ENCODE results near the gene PTAFR. TPM values are rescaled to one million over a fixed set of nuclear protein-coding genes. Genes with fewer than 3 reads are reported as not detected.

Gene PTAFR
- total RNA-seq, 1 donor from 2014 or later, result 0.19 TPM

DNA sequence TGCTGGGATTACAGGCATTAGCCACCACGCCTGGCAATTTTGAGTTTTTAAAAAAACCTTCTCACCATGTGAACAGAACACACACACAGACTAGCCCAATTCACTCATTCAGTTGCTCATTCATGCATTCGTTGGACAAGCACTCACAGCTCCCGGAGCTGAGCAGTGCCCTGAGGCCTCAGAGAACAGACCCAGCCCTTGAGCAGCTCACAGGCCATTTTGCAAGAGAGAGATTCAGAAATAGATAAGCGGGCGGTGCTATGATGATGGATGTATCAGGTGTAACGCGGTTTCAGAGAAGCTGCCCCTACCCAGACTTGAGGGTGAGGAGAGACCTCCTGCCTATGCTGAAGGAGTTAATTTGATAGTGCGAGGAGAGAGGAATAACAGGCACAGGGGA lies 18.6 kb downstream of the PTAFR start:
- H3K9me3 Mint-ChIP-seq (ENCODE audit: low read depth), result no peaks in the 10 kb centered on the region
- DNase-seq (ENCODE audit: low spot score, unreplicated experiment), result no peak
- no peak overlapping the region for H3K27ac Mint-ChIP-seq
- H3K36me3 Mint-ChIP-seq (ENCODE audit: insufficient read depth), result no peaks in the 10 kb centered on the region
- TF ChIP-seq CTCF (IDR thresholded peaks at IDR 0.05; ENCODE audit: unreplicated experiment), result no peak
- peaks cover 5% of the 10 kb centered on the region for H3K4me1 Mint-ChIP-seq (ENCODE audit: low read depth)
- H3K4me3 Mint-ChIP-seq (ENCODE audit: low read depth), result no peak overlapping the region
- H3K27me3 Mint-ChIP-seq, result no peaks in the 10 kb centered on the region

- Mint-ChIP-seq H3K4me1 (ENCODE audit: low read depth) (peaks cover 4% of the 10 kb centered on the region), H3K27ac (no peak overlapping the region), H3K9me3 (ENCODE audit: low read depth) (no peaks in the 10 kb centered on the region), H3K27me3 (no peaks in the 10 kb centered on the region), H3K36me3 (ENCODE audit: insufficient read depth) (no peaks in the 10 kb centered on the region), H3K4me3 (ENCODE audit: low read depth) (no peak overlapping the region)
- TF ChIP-seq CTCF (IDR thresholded peaks at IDR 0.05; ENCODE audit: unreplicated experiment), result no peak
- DNase-seq (ENCODE audit: low spot score, unreplicated experiment), result no peak
Measured at GRCh38 chr1:28156821-28157220, 19.7 kb downstream of the PTAFR start.

GRCh38 chr1:28155628-28156027 lies 20.9 kb downstream of the PTAFR start:
- H3K27me3 Mint-ChIP-seq, result no peaks in the 10 kb centered on the region
- H3K27ac Mint-ChIP-seq, result no peak overlapping the region
- no peaks in the 10 kb centered on the region for H3K9me3 Mint-ChIP-seq (ENCODE audit: low read depth)
- H3K4me1 Mint-ChIP-seq (ENCODE audit: low read depth), result peaks cover 4% of the 10 kb centered on the region
- no peaks in the 10 kb centered on the region for H3K36me3 Mint-ChIP-seq (ENCODE audit: insufficient read depth)
- no peak overlapping the region for H3K4me3 Mint-ChIP-seq (ENCODE audit: low read depth)
- no peak for TF ChIP-seq CTCF (IDR thresholded peaks at IDR 0.05; ENCODE audit: unreplicated experiment)
- DNase-seq (ENCODE audit: low spot score, unreplicated experiment), result no peak

- Mint-ChIP-seq H3K27ac (no peak overlapping the region), H3K9me3 (ENCODE audit: low read depth) (no peaks in the 10 kb centered on the region), H3K4me3 (ENCODE audit: low read depth) (no peak overlapping the region), H3K4me1 (ENCODE audit: low read depth) (peaks cover 2% of the 10 kb centered on the region), H3K27me3 (no peaks in the 10 kb centered on the region), H3K36me3 (ENCODE audit: insufficient read depth) (no peaks in the 10 kb centered on the region)
- no peak for DNase-seq (ENCODE audit: low spot score, unreplicated experiment)
- no peak for TF ChIP-seq CTCF (IDR thresholded peaks at IDR 0.05; ENCODE audit: unreplicated experiment)
Measured at GRCh38 chr1:28154078-28154594, 22.4 kb downstream of the PTAFR start.

GRCh38 chr1:28150125-28150780 lies 26.2 kb downstream of the PTAFR start:
- Mint-ChIP-seq H3K4me1 (ENCODE audit: low read depth) (peaks cover 1% of the 10 kb centered on the region), H3K27ac (no peak overlapping the region), H3K4me3 (ENCODE audit: low read depth) (no peak overlapping the region), H3K27me3 (no peaks in the 10 kb centered on the region), H3K9me3 (ENCODE audit: low read depth) (no peaks in the 10 kb centered on the region), H3K36me3 (ENCODE audit: insufficient read depth) (no peaks in the 10 kb centered on the region)
- no peak for DNase-seq (ENCODE audit: low spot score, unreplicated experiment)
- TF ChIP-seq CTCF (IDR thresholded peaks at IDR 0.05; ENCODE audit: unreplicated experiment), result no peak
